Osteoblast (primary cell): Measurements from ENCODE around the gene PRAF2. TPM values are rescaled to one million over a fixed set of nuclear protein-coding genes. Genes with fewer than 3 reads are reported as not detected.
A peak's percentile ranks its signal among the peaks of the same experiment; 100 is the strongest.

Source experiments
- DNase-seq: peaks from one replicate; pipeline ENCODE4 v3.0.0; 2011; ENCODE audit warnings: low spot score, mixed read lengths; ENCODE audit not compliant: insufficient read length; ENCODE audit errors: missing footprints
- H2AFZ ChIP-seq: 2 replicates; pipeline ENCODE4 v1.6.0; 2011; ENCODE audit warnings: mild to moderate bottlenecking, low read length
- H3K27ac ChIP-seq: 2 replicates; pipeline ENCODE4 v1.5.1; 2011; ENCODE audit warnings: mild to moderate bottlenecking, low read depth, low read length, moderate library complexity
- H3K27me3 ChIP-seq: 2 replicates; pipeline ENCODE4 v1.6.0; 2012; ENCODE audit warnings: mild to moderate bottlenecking, control low read depth, inconsistent platforms, low read length, moderate library complexity; ENCODE audit not compliant: insufficient read depth
- H3K36me3 ChIP-seq: 2 replicates; pipeline ENCODE4 v1.5.1; 2011; ENCODE audit warnings: mild to moderate bottlenecking, low read length, control low read depth, moderate library complexity; ENCODE audit not compliant: insufficient read depth
- H3K4me1 ChIP-seq: 2 replicates; pipeline ENCODE4 v1.5.1; 2011; ENCODE audit warnings: mild to moderate bottlenecking, low read length, control low read depth, moderate library complexity; ENCODE audit not compliant: insufficient read depth
- H3K4me2 ChIP-seq: 2 replicates; pipeline ENCODE4 v1.6.0; 2011; ENCODE audit warnings: mild to moderate bottlenecking, low read length; ENCODE audit not compliant: insufficient read depth
- H3K4me3 ChIP-seq: fragments of 200-600 bp; sonication (generic); 3 replicates; pipeline ENCODE4 v1.5.1; 2012; ENCODE audit warnings: mild to moderate bottlenecking, low read length, inconsistent platforms; ENCODE audit not compliant: insufficient read depth
- H3K79me2 ChIP-seq: 2 replicates; pipeline ENCODE4 v1.6.0; 2012; ENCODE audit warnings: mild to moderate bottlenecking, low read length, control low read depth, inconsistent platforms; ENCODE audit not compliant: insufficient read depth
- H3K9me3 ChIP-seq: 2 replicates; pipeline ENCODE4 v1.5.1; 2011; ENCODE audit warnings: low read depth, low read length, control low read depth
- H4K20me1 ChIP-seq: 2 replicates; pipeline ENCODE4 v1.6.0; 2012; ENCODE audit warnings: mild to moderate bottlenecking, low read length, control low read depth; ENCODE audit not compliant: insufficient read depth
- CTCF ChIP-seq: IDR thresholded peaks from 2 replicates; pipeline ENCODE4 v1.5.1; 2011; ENCODE audit warnings: mild to moderate bottlenecking, low read depth, low read length, moderate library complexity; ENCODE audit errors: extremely low read depth
- total RNA-seq: library from RNA; depleted of rRNA; stranded (reverse); fragments of >200 nt; gene quantifications from 2 replicates; pipeline ENCODE4 v1.2.3, GENCODE V29; 2012

The PRAF2 gene
- total RNA-seq, 1 donor = 12.3 TPM

GRCh38 chrX:49108641-49109040 is 34.8 kb upstream of the PRAF2 start:
- TF ChIP-seq CTCF = no peak
- H3K27me3 ChIP-seq = no peaks in the 10 kb centered on the region
- no peak overlapping the region for H3K4me3 ChIP-seq
- no peak overlapping the region for H3K4me2 ChIP-seq
- H3K27ac ChIP-seq = no peak overlapping the region
- peak; percentile 62 for DNase-seq
- no peaks in the 10 kb centered on the region for H4K20me1 ChIP-seq
- H3K9me3 ChIP-seq = no peaks in the 10 kb centered on the region
- H3K36me3 ChIP-seq = peaks cover 9% of the 10 kb centered on the region
- H3K4me1 ChIP-seq = no peaks in the 10 kb centered on the region
- no peaks in the 10 kb centered on the region for H3K79me2 ChIP-seq
- H2AFZ ChIP-seq = no peak overlapping the region

GRCh38 chrX:49106930-49107329 is 33.1 kb upstream of the PRAF2 start:
- no peak overlapping the region for H3K4me3 ChIP-seq
- peaks cover 1% of the 10 kb centered on the region for H3K36me3 ChIP-seq
- H3K27me3 ChIP-seq = no peaks in the 10 kb centered on the region
- H3K27ac ChIP-seq = no peak overlapping the region
- H3K4me1 ChIP-seq = no peaks in the 10 kb centered on the region
- H2AFZ ChIP-seq = no peak overlapping the region
- H3K79me2 ChIP-seq = no peaks in the 10 kb centered on the region
- H3K9me3 ChIP-seq = no peaks in the 10 kb centered on the region
- no peak overlapping the region for H3K4me2 ChIP-seq
- DNase-seq = peak; percentile 83
- H4K20me1 ChIP-seq = no peaks in the 10 kb centered on the region
- peak; percentile 47 for TF ChIP-seq CTCF

GRCh38 chrX:49106296-49106695 is 32.5 kb upstream of the PRAF2 start:
- no peaks in the 10 kb centered on the region for H3K27me3 ChIP-seq
- H3K36me3 ChIP-seq = no peaks in the 10 kb centered on the region
- no peak overlapping the region for H2AFZ ChIP-seq
- H3K9me3 ChIP-seq = no peaks in the 10 kb centered on the region
- no peak overlapping the region for H3K4me3 ChIP-seq
- no peak for TF ChIP-seq CTCF
- H4K20me1 ChIP-seq = no peaks in the 10 kb centered on the region
- no peaks in the 10 kb centered on the region for H3K4me1 ChIP-seq
- DNase-seq = no peak
- H3K79me2 ChIP-seq = no peaks in the 10 kb centered on the region
- H3K27ac ChIP-seq = no peak overlapping the region
- no peak overlapping the region for H3K4me2 ChIP-seq

- Histone ChIP-seq H3K4me3 (no peak overlapping the region), H3K9me3 (no peaks in the 10 kb centered on the region), H3K27me3 (no peaks in the 10 kb centered on the region), H3K36me3 (no peaks in the 10 kb centered on the region), H2AFZ (no peak overlapping the region), H3K4me2 (no peak overlapping the region), H3K4me1 (no peaks in the 10 kb centered on the region), H4K20me1 (no peaks in the 10 kb centered on the region), H3K27ac (no peak overlapping the region), H3K79me2 (no peaks in the 10 kb centered on the region)
- DNase-seq = no peak
- TF ChIP-seq CTCF = no peak
Observed at GRCh38 chrX:49103637-49104036, 29.8 kb upstream of the PRAF2 start.
